ENCODE results near the gene RASA3. TPM values are rescaled to one million over a fixed set of nuclear protein-coding genes. Genes with fewer than 3 reads are reported as not detected.

RASA3 gene
- total RNA-seq, 1 experiment from 2014 or later = 18.6 TPM

GRCh38 chr13:114112231-114112825, 20.1 kb downstream of the RASA3 start:
- ChIA-PET POLR2A (no interaction called here), CTCF (no interaction called here), RAD21 (ENCODE audit: low non-redundant PET in 1 of 2, low total read pairs in 2 of 2, uncharacterized antibody in 2 of 2, unreplicated experiment in 2 of 2) (no interaction called here)
- Histone ChIP-seq H3K9me3 (ENCODE audit: control insufficient read depth in 1 of 2, insufficient read depth in 1 of 2, low read depth in 1 of 2, low read length in 2 of 2) (no peaks in the 10 kb centered on the region), H3K4me2 (ENCODE audit: low read length) (no peak overlapping the region), H3K4me3 (replicated peaks in 1 of 2; ENCODE audit: low read depth in 1 of 2, low read length in 2 of 2) (no peak overlapping the region), H3K36me3 (ENCODE audit: control insufficient read depth in 1 of 2, insufficient read depth in 2 of 2, low read length in 2 of 2) (no peaks in the 10 kb centered on the region), H2AFZ (ENCODE audit: low read depth, low read length, poor library complexity, severe bottlenecking) (no peak overlapping the region), H3K27me3 (ENCODE audit: insufficient read depth, low read length) (no peaks in the 10 kb centered on the region), H3K9me2 (ENCODE audit: insufficient read depth) (no peaks in the 10 kb centered on the region), H3K9ac (ENCODE audit: low read length) (no peak overlapping the region), H3K79me2 (ENCODE audit: insufficient read depth, low read length) (peaks cover 71% of the 10 kb centered on the region), H4K20me1 (ENCODE audit: insufficient read depth) (no peaks in the 10 kb centered on the region), H3K27ac (ENCODE audit: low read depth, low read length) (no peak overlapping the region), H3K4me1 (ENCODE audit: control insufficient read depth in 1 of 2, insufficient read depth in 2 of 2, low read length in 2 of 2) (peaks cover 0 to 15% of the 10 kb centered on the region in 2 experiments; a peak in 2 of 4 replicates)
- TF ChIP-seq SP1 (IDR thresholded peaks at IDR 0.05; ENCODE audit: low read depth) = no peak
- no peak for TF ChIP-seq TCF7L2 (IDR thresholded peaks at IDR 0.05; ENCODE audit: borderline replicate concordance, extremely low read depth, insufficient read depth, insufficient read length)
- TF ChIP-seq FOSL1 (IDR thresholded peaks at IDR 0.05; ENCODE audit: low read depth) = no peak
- TF ChIP-seq EZH2 (IDR thresholded peaks at IDR 0.05) = no peak
- TF ChIP-seq CTCF (IDR thresholded peaks at IDR 0.05 in 2 of 3, conservative IDR thresholded peaks at IDR 0.05 in 1 of 3; ENCODE audit: borderline replicate concordance in 1 of 3, insufficient read depth in 1 of 3, low read depth in 2 of 3, low read length in 2 of 3) = no peak
- TF ChIP-seq EZH2phosphoT487 (IDR thresholded peaks at IDR 0.05; ENCODE audit: borderline replicate concordance) = no peak
- no peak for TF ChIP-seq ZNF274 (IDR thresholded peaks at IDR 0.05; ENCODE audit: low read depth, low read length)
- no peak for TF ChIP-seq ZBTB33 (IDR thresholded peaks at IDR 0.05; ENCODE audit: extremely low read depth, insufficient replicate concordance, low read length)
- TF ChIP-seq POLR2AphosphoS5 (IDR thresholded peaks at IDR 0.05; ENCODE audit: low read depth, low read length) = no peak
- TF ChIP-seq RAD21 (IDR thresholded peaks at IDR 0.05; ENCODE audit: low read depth) = no peak
- no peak for TF ChIP-seq CEBPB (IDR thresholded peaks at IDR 0.05; ENCODE audit: low read depth)
- no peak for TF ChIP-seq SRF (IDR thresholded peaks at IDR 0.05; ENCODE audit: low read depth)
- TF ChIP-seq MAX (IDR thresholded peaks at IDR 0.05) = no peak
- TF ChIP-seq ZFX (IDR thresholded peaks at IDR 0.05) = no peak
- no peak for TF ChIP-seq ATF3 (IDR thresholded peaks at IDR 0.05)
- no peak for ATAC-seq
- BruUV-seq (replicated peaks) = no TSS peak
- intact Hi-C loops (cut with micrococcal nuclease) = no loop called here
- no peak for DNase-seq (ENCODE audit: low read depth, low spot score)

Data from HCT116 (cell line).